HFFc6 (cell line): ENCODE data around the gene LPCAT3. TPM values are rescaled to one million over a fixed set of nuclear protein-coding genes. Genes with fewer than 3 reads are reported as not detected.
A peak's percentile ranks its signal among the peaks of the same experiment; 100 is the strongest.

Experiments used
- DNase-seq: peaks from one replicate; pipeline ENCODE4 v3.0.0-alpha.2; 2018
- H3K27ac Mint-ChIP-seq: 2 replicates; pipeline ENCODE4 v1.8.0; 2020; ENCODE audit warnings: mild to moderate bottlenecking, mixed read lengths
- H3K27me3 Mint-ChIP-seq: 2 replicates; pipeline ENCODE4 v1.8.0; 2021; ENCODE audit warnings: mild to moderate bottlenecking, moderate library complexity, mixed read lengths; ENCODE audit not compliant: insufficient read depth
- H3K36me3 Mint-ChIP-seq: 2 replicates; pipeline ENCODE4 v1.8.0; 2021; ENCODE audit warnings: low read depth, mixed read lengths
- H3K4me1 Mint-ChIP-seq: 2 replicates; pipeline ENCODE4 v1.8.0; 2020; ENCODE audit warnings: low read depth, mixed read lengths
- H3K4me3 Mint-ChIP-seq: 2 replicates; pipeline ENCODE4 v1.8.0; 2020; ENCODE audit warnings: mild to moderate bottlenecking, moderate library complexity, mixed read lengths
- H3K9me3 Mint-ChIP-seq: 2 replicates; pipeline ENCODE4 v1.8.0; 2020; ENCODE audit warnings: mild to moderate bottlenecking, mixed read lengths
- CTCF ChIP-seq: fragments of 200-600 bp; sonication (generic); IDR thresholded peaks from 2 replicates; pipeline ENCODE4 v1.5.0; 2021; ENCODE audit warnings: antibody characterized with exemption, mild to moderate bottlenecking
- total RNA-seq, 6 experiments: library from RNA; stranded (reverse); fragmentation: NEBNext Ultra II Directional; extraction: Animal tissue kit (Norgen Biotek cat#: 25700); gene quantifications; 2 replicates in 1 of 6; 3 replicates in 5 of 6; pipeline ENCODE4 v1.2.3, GENCODE V29; 2021

Gene LPCAT3
- total RNA-seq, 6 experiments from 2014 or later = 17.4 to 28.4 (median 21.6) TPM

GRCh38 chr12:7021956-7022355, 3.7 kb upstream of the LPCAT3 start:
- no peak overlapping the region for H3K27ac Mint-ChIP-seq
- peaks cover 20% of the 10 kb centered on the region for H3K4me1 Mint-ChIP-seq
- no peaks in the 10 kb centered on the region for H3K9me3 Mint-ChIP-seq
- H3K36me3 Mint-ChIP-seq = no peaks in the 10 kb centered on the region
- DNase-seq = no peak
- no peak for TF ChIP-seq CTCF
- no peak overlapping the region for H3K4me3 Mint-ChIP-seq
- H3K27me3 Mint-ChIP-seq = peaks cover 4% of the 10 kb centered on the region; the same call in 1 of the 2 replicates

- no peaks in the 10 kb centered on the region for H3K9me3 Mint-ChIP-seq
Observed at GRCh38 chr12:7019043-7019569, 830 bp upstream of the LPCAT3 start.

GRCh38 chr12:7017870-7018349, 366 bp downstream of the LPCAT3 start:
- DNase-seq = no peak
- peaks cover 2% of the 10 kb centered on the region; the same call in 1 of the 2 replicates for H3K27me3 Mint-ChIP-seq
- no peak for TF ChIP-seq CTCF
- peaks cover 26% of the 10 kb centered on the region for H3K4me1 Mint-ChIP-seq
- peak overlapping the region; percentile 58 for H3K27ac Mint-ChIP-seq
- no peaks in the 10 kb centered on the region for H3K9me3 Mint-ChIP-seq
- peak overlapping the region; percentile 91 for H3K4me3 Mint-ChIP-seq
- H3K36me3 Mint-ChIP-seq = no peaks in the 10 kb centered on the region

More at GRCh38 chr12:7019043-7019569, 830 bp upstream of the LPCAT3 start:
- no peaks in the 10 kb centered on the region for H3K36me3 Mint-ChIP-seq
- peaks cover 26% of the 10 kb centered on the region for H3K4me1 Mint-ChIP-seq
- DNase-seq = no peak
- peak overlapping the region; percentile 91 for H3K4me3 Mint-ChIP-seq
- H3K27me3 Mint-ChIP-seq = peaks cover 2% of the 10 kb centered on the region; the same call in 1 of the 2 replicates
- TF ChIP-seq CTCF = peak; percentile 57
- peak overlapping the region; percentile 58; the same call in 1 of the 2 replicates for H3K27ac Mint-ChIP-seq

GRCh38 chr12:7016958-7017571, 1.2 kb downstream of the LPCAT3 start:
- H3K9me3 Mint-ChIP-seq = no peaks in the 10 kb centered on the region
- TF ChIP-seq CTCF = no peak
- DNase-seq = no peak
- H3K4me3 Mint-ChIP-seq = peak overlapping the region; percentile 91
- no peaks in the 10 kb centered on the region for H3K27me3 Mint-ChIP-seq
- H3K27ac Mint-ChIP-seq = no peak overlapping the region
- H3K36me3 Mint-ChIP-seq = no peaks in the 10 kb centered on the region
- H3K4me1 Mint-ChIP-seq = peaks cover 26% of the 10 kb centered on the region

GRCh38 chr12:7015555-7016370, 2.5 kb downstream of the LPCAT3 start:
- no peaks in the 10 kb centered on the region for H3K27me3 Mint-ChIP-seq
- peaks cover 26% of the 10 kb centered on the region for H3K4me1 Mint-ChIP-seq
- no peaks in the 10 kb centered on the region for H3K9me3 Mint-ChIP-seq
- H3K4me3 Mint-ChIP-seq = no peak overlapping the region
- no peak overlapping the region for H3K27ac Mint-ChIP-seq
- no peaks in the 10 kb centered on the region for H3K36me3 Mint-ChIP-seq
- no peak for TF ChIP-seq CTCF
- no peak for DNase-seq
